Adrenal gland (tissue), 12 donors: ENCODE results near the gene GNS. TPM values are rescaled to one million over a fixed set of nuclear protein-coding genes. Genes with fewer than 3 reads are reported as not detected.

Experiments used
- DNase-seq, 7 donors: peaks; one replicate each; pipeline ENCODE4 v3.0.0-alpha.2; 2019 to 2020
- H3K27ac ChIP-seq, 5 donors: fragments of 200-600 bp; sonication (generic) in 4 of 5; 1 replicate in 3 of 5; 2 replicates in 2 of 5; pipeline versions ENCODE4 v1.5.1 to v1.8.0; 2016 to 2020; ENCODE audit warnings: mild to moderate bottlenecking in 1 of 5
- H3K27me3 ChIP-seq: fragments of 200-600 bp; 2 replicates; pipeline ENCODE4 v1.8.0; 2021
- H3K36me3 ChIP-seq, 2 donors: fragments of 200-600 bp; replicated peaks in 1 of 2; 1 replicate in 1 of 2; 2 replicates in 1 of 2; pipeline versions ENCODE4 v1.5.1 to v1.8.0; 2018 to 2022
- H3K4me1 ChIP-seq, 2 donors: fragments of 200-600 bp; replicated peaks in 1 of 2; 1 replicate in 1 of 2; 2 replicates in 1 of 2; pipeline versions ENCODE4 v1.5.1 to v1.8.0; 2018 to 2021
- H3K4me3 ChIP-seq, 4 donors: fragments of 200-600 bp; sonication (generic) in 3 of 4; one replicate each; pipeline ENCODE4 v1.5.1; 2016 to 2018
- H3K9me3 ChIP-seq, 3 donors: fragments of 200-600 bp; sonication (generic) in 1 of 3; replicated peaks in 1 of 3; 1 replicate in 2 of 3; 2 replicates in 1 of 3; pipeline versions ENCODE4 v1.5.1 to v1.8.0; 2016 to 2021
- CTCF ChIP-seq, 6 experiments: fragments of 450-650 bp in 4 of 6; fragments of 200-600 bp in 2 of 6; sonication (generic) in 1 of 6; IDR thresholded peaks; 1 replicate in 5 of 6; 2 replicates in 1 of 6; pipeline versions ENCODE4 v1.5.1 to v1.8.0; 2016 to 2021; ENCODE audit warnings: antibody characterized with exemption in 6 of 6, mild to moderate bottlenecking in 2 of 6, moderate library complexity in 1 of 6
- POLR2A ChIP-seq, 2 donors: fragments of 450-650 bp; IDR thresholded peaks; one replicate each; pipeline ENCODE4 v1.6.1; 2017; ENCODE audit warnings: antibody characterized with exemption in 2 of 2, mild to moderate bottlenecking in 2 of 2, moderate library complexity in 1 of 2
- whole genome bisulfite sequencing, 4 donors: extraction: QIAGEN DNeasy Blood & Tissue Kit in 2 of 4; methylation state at CpG; one replicate each; pipeline versions ENCODE4 v1.1.5 to v1.1.7; 2013 to 2017; 5-methylcytosine and 5-hydroxymethylcytosine counted together
- intact Hi-C, 2 donors: fragments of 100-400 bp; cut with DNase I; formaldehyde crosslinking; loops; one replicate each; pipeline versions ENCODE4 v1.14.1 to v1.15.0; 2022 to 2023
- polyA plus RNA-seq, 3 donors: library from polyadenylated mRNA; stranded (reverse); fragments of 200-250 nt in 2 of 3; fragments of 350-450 nt in 1 of 3; fragmentation: Illumina TruSeq in 1 of 3; extraction: RNeasy Lipid Tissue Mini Kit (QIAGEN cat#74804) in 1 of 3; gene quantifications; one replicate each; pipeline ENCODE4 v1.2.3, GENCODE V29; 2013 to 2014
- total RNA-seq, 9 donors: library from RNA; depleted of rRNA in 4 of 9; stranded (reverse); fragments of >200 nt in 4 of 9; fragments of 120-200 nt in 1 of 9; fragmentation: NEBNext Ultra II Directional in 1 of 9; extraction: Animal tissue kit (Norgen Biotek cat#: 25700) in 1 of 9; gene quantifications; one replicate each; pipeline versions ENCODE4 v1.1.0 to v1.2.4, GENCODE V29; 2013 to 2023
- donor health status: healthy with polysubstance abuse.
- donor health status: Bipolar disorder and iron deficiency.
- donor health status: DM: yes; HTN: yes; CAD: no.
- donor health status: DM: no; HTN: no; CAD: no.
- donor health status: DM: no; HTN: no; CAD: no.
- donor health status: DM: yes; HTN: yes; CAD: no.

The GNS gene
- total and polyA plus RNA-seq, 12 donors: 44.3 to 647 (median 567) TPM

- H3K36me3 ChIP-seq: peaks cover 0 to 68% of the 10 kb centered on the region in 2 donors
- no peak for TF ChIP-seq CTCF (IDR thresholded peaks at IDR 0.05)
- no peak for TF ChIP-seq POLR2A (IDR thresholded peaks at IDR 0.05)
- no peaks in the 10 kb centered on the region for H3K9me3 ChIP-seq
- 95 to 98% (median 97%) methylated on average over 3 of the region's 3 CpGs for WGBS, 4 donors
- H3K4me1 ChIP-seq: peaks cover 48 to 55% of the 10 kb centered on the region in 2 donors
- no peak for DNase-seq
- H3K4me3 ChIP-seq: no peak overlapping the region
- H3K27ac ChIP-seq: no peak overlapping the region
- no peaks in the 10 kb centered on the region for H3K27me3 ChIP-seq
- intact Hi-C loops: no loop called here
These were observed 16.0 kb downstream of the GNS start for GRCh38 chr12:64743206-64743605.

GRCh38 chr12:64742416-64742815 lies 16.8 kb downstream of the GNS start:
- H3K4me1 ChIP-seq: peaks cover 43 to 55% of the 10 kb centered on the region in 2 donors
- H3K4me3 ChIP-seq: no peak overlapping the region
- no peaks in the 10 kb centered on the region for H3K9me3 ChIP-seq
- intact Hi-C loops: no loop called here
- peak overlapping the region in 1 of 5 donors; percentile 51 for H3K27ac ChIP-seq
- WGBS, 4 donors: 76 to 87% (median 78%) methylated on average over 3 of the region's 3 CpGs
- no peak for TF ChIP-seq POLR2A (IDR thresholded peaks at IDR 0.05)
- no peak for DNase-seq
- H3K36me3 ChIP-seq: peaks cover 0 to 76% of the 10 kb centered on the region in 2 donors
- H3K27me3 ChIP-seq: no peaks in the 10 kb centered on the region

DNA sequence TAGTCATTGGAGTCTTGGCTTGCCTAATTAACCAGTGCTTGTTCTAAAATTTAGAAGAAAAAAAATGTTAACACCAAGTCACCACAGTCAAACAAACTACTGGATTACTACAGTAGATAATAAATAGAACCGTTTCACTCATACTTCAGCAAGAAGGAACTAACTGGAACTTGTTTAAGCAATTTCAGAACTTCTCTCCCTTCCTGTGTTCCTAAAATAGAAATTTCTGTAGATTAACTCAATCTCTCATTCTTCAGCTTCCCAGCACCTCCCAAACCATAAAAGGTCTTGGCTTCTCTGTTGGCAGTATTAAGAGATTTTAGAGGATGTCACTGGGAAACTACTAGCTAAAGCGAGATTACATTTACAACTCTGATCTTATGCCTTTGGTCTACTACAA lies 18.6 kb downstream of the GNS start:
- 71 to 79% (median 73%) methylated on average over 2 of the region's 2 CpGs for WGBS, 4 donors
- TF ChIP-seq CTCF (IDR thresholded peaks at IDR 0.05): no peak
- TF ChIP-seq POLR2A (IDR thresholded peaks at IDR 0.05): no peak
- DNase-seq: no peak
- intact Hi-C loops: no loop called here
- H3K27ac ChIP-seq: peak overlapping the region in 1 of 5 donors; percentile 27
- H3K36me3 ChIP-seq: peaks cover 0 to 93% of the 10 kb centered on the region in 2 donors
- H3K9me3 ChIP-seq: no peaks in the 10 kb centered on the region
- H3K4me3 ChIP-seq: no peak overlapping the region
- no peaks in the 10 kb centered on the region for H3K27me3 ChIP-seq
- peaks cover 25 to 38% of the 10 kb centered on the region in 2 donors for H3K4me1 ChIP-seq

- Histone ChIP-seq H3K27ac (peak overlapping the region in 1 of 5 donors; percentile 11), H3K36me3 (peaks cover 0 to 93% of the 10 kb centered on the region in 2 donors), H3K4me1 (peaks cover 19 to 30% of the 10 kb centered on the region in 2 donors), H3K4me3 (no peak overlapping the region), H3K9me3 (no peaks in the 10 kb centered on the region), H3K27me3 (no peaks in the 10 kb centered on the region)
- intact Hi-C loops: no loop called here
- DNase-seq: no peak
- WGBS, 4 donors: 86 to 92% (median 89%) methylated on average over 2 of the region's 2 CpGs
- TF ChIP-seq CTCF (IDR thresholded peaks at IDR 0.05) (no peak), POLR2A (IDR thresholded peaks at IDR 0.05) (no peak)
These were observed 19.4 kb downstream of the GNS start for GRCh38 chr12:64739778-64740177.

GRCh38 chr12:64737539-64737938 lies 21.7 kb downstream of the GNS start:
- Histone ChIP-seq H3K4me1 (peaks cover 25 to 36% of the 10 kb centered on the region in 2 donors), H3K27ac (peak overlapping the region in 3 of 5 donors; percentile 4 to 69 (median 65)), H3K9me3 (no peaks in the 10 kb centered on the region), H3K36me3 (peaks cover 0 to 86% of the 10 kb centered on the region in 2 donors), H3K27me3 (no peaks in the 10 kb centered on the region), H3K4me3 (no peak overlapping the region)
- intact Hi-C loops: no loop called here
- WGBS, 4 donors: 19 to 33% (median 20%) methylated on average over 1 of the region's 1 CpG
- TF ChIP-seq POLR2A (IDR thresholded peaks at IDR 0.05): no peak
- TF ChIP-seq CTCF (IDR thresholded peaks at IDR 0.05): no peak
- DNase-seq: no peak
